Activated naive CD8-positive, alpha-beta T cell treated with anti-CD3 and anti-CD28 coated beads, Interleukin-2, amount 10 ng/mL, durations not matched to agents 7 days and 5 days (primary cell): ENCODE data around the gene F5. TPM values are rescaled to one million over a fixed set of nuclear protein-coding genes. Genes with fewer than 3 reads are reported as not detected.
A peak's percentile ranks its signal among the peaks of the same experiment; 100 is the strongest.

Experiments used
- ATAC-seq: fragments of 150-1000 bp; cut with Tn5 transposase; one replicate; pipeline ENCODE4 v1.10.0; 2021; ENCODE audit warnings: low read depth, moderate library complexity
- POLR2A ChIA-PET: fragments of 350-600 bp; sonication (Branson Sonifier 250); formaldehyde crosslinking; loops from one replicate; lab custom pipeline; 2021; ENCODE audit warnings: antibody characterized with exemption; lab: Charles Lee
- DNase-seq: peaks from one replicate; pipeline ENCODE4 v3.0.0; 2021
- H3K27ac Mint-ChIP-seq: one replicate; pipeline ENCODE4 v1.8.0; 2022; ENCODE audit warnings: mild to moderate bottlenecking, mixed read lengths
- H3K27me3 Mint-ChIP-seq: one replicate; pipeline ENCODE4 v1.8.0; 2022; ENCODE audit warnings: mild to moderate bottlenecking, moderate library complexity, mixed read lengths
- H3K36me3 Mint-ChIP-seq: one replicate; pipeline ENCODE4 v1.8.0; 2021; ENCODE audit warnings: mild to moderate bottlenecking, mixed read lengths
- H3K4me1 Mint-ChIP-seq: one replicate; pipeline ENCODE4 v1.8.0; 2021; ENCODE audit warnings: mixed read lengths
- H3K4me3 Mint-ChIP-seq: one replicate; pipeline ENCODE4 v1.8.0; 2022; ENCODE audit warnings: mild to moderate bottlenecking, moderate library complexity, mixed read lengths
- H3K9me3 Mint-ChIP-seq: one replicate; pipeline ENCODE4 v1.8.0; 2021; ENCODE audit warnings: mixed read lengths
- total RNA-seq, 2 experiments: library from RNA; stranded (reverse); gene quantifications; one replicate each; pipeline ENCODE4 v1.2.3, GENCODE V29; 2021

F5 gene
- total RNA-seq, 2 experiments from 2014 or later = 0.99 to 1.3 TPM

DNA sequence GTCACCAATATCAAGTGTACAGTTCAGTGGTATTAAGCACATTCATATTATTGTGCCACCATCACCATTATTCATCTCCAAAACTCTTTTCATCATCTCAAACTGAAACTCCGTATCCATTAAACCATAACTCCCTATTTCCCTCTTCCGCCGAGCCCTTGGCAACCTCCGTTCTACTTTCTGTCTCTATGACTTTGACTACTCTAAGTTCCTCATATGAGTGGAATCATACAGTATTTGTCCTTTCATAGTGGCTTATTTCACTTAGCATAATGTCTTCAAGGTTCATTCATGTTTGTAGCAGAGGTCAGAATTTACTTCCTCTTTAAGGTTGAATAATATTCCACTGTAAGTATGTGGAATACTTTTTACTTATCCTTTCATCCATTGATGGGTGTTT lies 21.9 kb upstream of the F5 start:
- POLR2A ChIA-PET = no interaction called here
- no peaks in the 10 kb centered on the region for H3K9me3 Mint-ChIP-seq
- H3K36me3 Mint-ChIP-seq = no peaks in the 10 kb centered on the region
- no peak for ATAC-seq
- peaks cover 22% of the 10 kb centered on the region for H3K4me1 Mint-ChIP-seq
- no peak overlapping the region for H3K4me3 Mint-ChIP-seq
- H3K27me3 Mint-ChIP-seq = peaks cover 3% of the 10 kb centered on the region
- H3K27ac Mint-ChIP-seq = no peak overlapping the region
- no peak for DNase-seq

DNA sequence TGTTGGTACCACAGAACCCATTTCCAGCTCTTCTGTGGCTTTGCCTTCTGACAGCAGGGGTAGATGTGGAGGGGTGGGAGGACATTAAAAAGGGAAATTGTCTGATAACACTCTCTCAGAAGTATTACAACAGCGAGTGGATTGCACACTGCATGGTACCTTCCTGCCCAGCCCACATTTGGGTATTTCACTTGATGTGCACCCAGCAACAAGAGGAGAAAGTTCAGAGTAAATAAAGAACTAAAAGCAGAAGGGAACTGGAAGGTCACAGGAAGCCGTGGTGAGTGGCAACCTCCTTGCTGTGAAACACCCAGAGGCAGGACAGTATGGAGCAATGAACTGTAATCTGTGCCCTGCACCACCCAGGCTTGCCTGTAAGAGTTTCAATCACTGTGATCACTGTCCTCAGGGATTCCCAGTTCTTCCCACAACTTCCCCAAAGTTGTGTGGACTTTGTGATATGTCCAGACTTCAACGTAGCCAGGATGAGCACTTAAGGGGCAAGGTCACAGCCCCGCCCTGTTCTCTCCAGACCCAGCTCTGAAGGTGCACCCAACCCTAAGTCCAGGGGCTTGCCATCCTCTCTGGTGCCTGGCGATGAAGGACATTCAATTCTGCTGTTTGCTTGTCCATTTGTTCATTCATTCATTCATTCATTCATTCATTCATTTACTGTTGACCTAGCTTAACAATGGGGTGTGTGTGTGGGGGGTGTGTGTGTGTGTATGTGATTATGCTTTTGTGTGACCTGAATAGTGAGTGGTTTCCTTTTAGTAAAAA lies 18.7 kb upstream of the F5 start:
- POLR2A ChIA-PET = interaction anchor here (0.6 to 1.6 kb wide), 2 partner anchors 89 to 104 kb away, joined by 3 to 4 read pairs; no protein-coding TSS in a partner anchor
- Mint-ChIP-seq H3K27ac (peak overlapping the region; percentile 87), H3K4me3 (peak overlapping the region; percentile 51), H3K9me3 (no peaks in the 10 kb centered on the region), H3K4me1 (peaks cover 36% of the 10 kb centered on the region), H3K27me3 (no peaks in the 10 kb centered on the region), H3K36me3 (no peaks in the 10 kb centered on the region)
- DNase-seq (peak; percentile 41), ATAC-seq (peak; percentile 84)

DNA sequence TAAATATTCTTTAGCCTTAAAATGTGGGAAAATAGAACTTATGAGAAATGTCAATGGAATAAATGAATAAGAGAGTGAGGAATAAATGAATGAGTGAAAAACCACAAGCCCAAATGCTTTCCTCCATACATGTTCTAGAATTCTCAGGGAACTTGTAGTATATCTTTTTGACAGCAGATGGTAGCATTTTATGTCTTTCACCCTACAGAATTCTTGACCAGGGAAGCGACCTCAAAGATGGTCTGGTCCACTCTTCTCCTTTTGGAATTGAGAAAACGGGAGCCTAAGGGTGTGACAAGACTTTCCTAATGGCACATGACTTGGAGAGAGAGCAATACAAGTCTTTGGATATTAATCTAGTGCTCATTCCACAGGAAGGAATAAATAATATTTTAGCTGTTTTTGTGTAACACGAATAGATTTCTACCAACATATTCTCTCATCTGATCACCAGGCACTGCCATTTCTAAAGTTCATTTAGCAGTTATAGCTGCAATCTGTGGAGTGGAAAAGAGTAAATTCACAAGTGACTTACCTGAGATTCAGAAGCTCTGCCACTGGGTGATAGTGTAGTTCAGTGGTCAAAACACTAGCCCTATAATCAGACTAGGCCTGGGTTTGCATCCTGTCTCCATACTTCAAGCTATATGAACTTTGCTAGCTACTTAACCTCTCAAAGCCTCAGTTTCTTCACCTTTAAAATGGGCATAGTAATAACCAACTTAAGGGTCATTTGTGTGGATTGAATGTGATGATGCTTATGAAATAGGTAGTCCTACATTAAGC lies 15.0 kb upstream of the F5 start:
- peaks cover 33% of the 10 kb centered on the region for H3K4me1 Mint-ChIP-seq
- H3K4me3 Mint-ChIP-seq = no peak overlapping the region
- DNase-seq (no peak), ATAC-seq (no peak)
- no peaks in the 10 kb centered on the region for H3K36me3 Mint-ChIP-seq
- H3K9me3 Mint-ChIP-seq = no peaks in the 10 kb centered on the region
- POLR2A ChIA-PET = interaction anchor here (1.3 to 2.8 kb wide), 4 partner anchors 92 to 111 kb away, joined by 3 to 29 read pairs (median 9); no protein-coding TSS in a partner anchor
- H3K27me3 Mint-ChIP-seq = no peaks in the 10 kb centered on the region
- peak overlapping the region; percentile 35 for H3K27ac Mint-ChIP-seq

DNA sequence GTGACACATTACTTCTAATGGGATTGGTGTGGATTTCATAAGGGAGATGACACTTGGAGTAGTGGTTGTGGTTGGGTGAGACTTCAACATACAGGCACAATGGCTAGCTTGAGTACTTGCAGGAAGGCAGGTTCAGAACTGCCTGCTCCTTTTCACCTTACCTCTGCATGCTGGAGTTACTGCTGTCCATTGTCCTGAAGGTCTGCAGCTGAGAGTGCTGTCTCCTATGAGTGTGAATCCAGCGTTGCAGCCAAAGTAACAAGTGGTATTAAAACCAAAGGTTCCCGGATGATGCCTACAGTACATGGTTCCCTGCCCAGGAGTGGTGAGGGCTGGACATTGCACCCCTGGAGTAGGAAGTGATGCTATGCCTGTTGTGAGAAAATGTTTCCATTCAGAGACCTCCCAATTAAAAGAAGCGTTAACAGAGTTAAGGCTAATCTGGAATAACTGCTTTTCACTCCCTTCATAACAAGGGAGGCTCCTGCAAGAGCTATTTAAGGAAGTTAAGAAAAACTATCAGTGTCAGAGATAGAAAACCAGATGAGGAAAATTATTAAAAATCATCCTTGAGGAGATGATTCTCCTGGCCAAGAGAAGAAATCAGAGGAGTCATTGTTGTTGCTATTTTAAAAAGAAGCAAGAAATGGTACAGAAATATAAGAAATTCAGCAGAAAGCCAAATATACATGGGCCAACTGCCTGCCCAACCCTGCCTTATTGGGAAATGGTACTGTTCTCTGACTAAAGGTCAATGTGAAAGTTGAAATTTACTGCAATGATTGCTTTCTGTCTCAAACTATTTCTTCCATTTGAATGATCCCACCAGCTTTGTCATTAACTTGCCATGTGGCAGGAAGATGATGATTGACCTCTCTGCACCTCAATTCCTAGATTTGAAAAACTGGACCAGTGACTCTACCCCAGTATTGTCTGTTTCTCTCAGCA lies 9.8 kb upstream of the F5 start:
- POLR2A ChIA-PET = interaction anchor here (1.0 kb wide), 1 partner anchor 98 kb away, joined by 3 read pairs; no protein-coding TSS in a partner anchor

DNA sequence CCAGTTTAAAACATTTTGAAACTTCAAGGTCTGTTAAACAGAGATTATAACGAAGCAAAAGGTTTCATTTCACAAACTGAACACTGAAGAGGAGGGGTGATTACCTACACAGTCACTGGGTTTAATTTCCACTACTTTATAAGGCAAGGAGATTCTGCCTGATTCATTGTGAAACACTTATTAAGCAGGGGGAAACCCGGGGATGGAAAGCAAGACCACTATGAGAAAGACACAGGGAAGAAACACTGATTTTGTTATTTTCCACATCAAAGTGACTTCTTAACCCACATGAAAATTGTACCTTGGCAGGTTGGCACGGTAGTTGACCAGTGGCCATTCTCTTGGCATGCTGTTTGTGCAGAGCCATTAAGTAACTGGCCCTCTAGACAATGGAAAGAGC lies 8.1 kb upstream of the F5 start:
- peak overlapping the region; percentile 23 for H3K4me3 Mint-ChIP-seq
- peak; percentile 42 for ATAC-seq
- POLR2A ChIA-PET = no interaction called here

More for the DNA sequence above, 9.8 kb upstream of the F5 start:
- Mint-ChIP-seq H3K9me3 (no peaks in the 10 kb centered on the region), H3K36me3 (no peaks in the 10 kb centered on the region), H3K4me1 (peaks cover 18% of the 10 kb centered on the region), H3K27me3 (peaks cover 4% of the 10 kb centered on the region), H3K4me3 (no peak overlapping the region), H3K27ac (no peak overlapping the region)
- ATAC-seq = peak; percentile 72
- no peak for DNase-seq

DNA sequence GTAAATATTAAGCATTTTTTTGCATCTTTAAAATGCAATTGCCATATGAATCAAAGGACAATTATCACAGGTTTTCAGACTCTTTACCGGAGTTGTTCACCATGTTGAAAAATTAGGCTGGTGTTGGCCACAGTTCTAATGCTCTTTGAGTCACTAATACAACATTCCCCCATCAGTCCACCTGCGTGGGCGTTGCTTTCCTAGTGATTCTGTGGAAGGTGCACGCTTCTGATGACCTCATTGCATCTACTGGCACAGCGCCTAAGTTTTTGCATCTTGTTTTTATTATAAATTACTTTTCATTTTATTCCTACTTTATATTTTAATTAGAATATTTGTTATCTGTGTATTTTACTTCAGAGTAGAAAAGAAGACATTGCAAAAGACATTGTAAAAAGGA lies 4.7 kb upstream of the F5 start:
- no peaks in the 10 kb centered on the region for H3K9me3 Mint-ChIP-seq
- H3K4me3 Mint-ChIP-seq = no peak overlapping the region
- H3K36me3 Mint-ChIP-seq = no peaks in the 10 kb centered on the region
- DNase-seq (no peak), ATAC-seq (no peak)
- no peak overlapping the region for H3K27ac Mint-ChIP-seq
- peaks cover 44% of the 10 kb centered on the region for H3K4me1 Mint-ChIP-seq
- H3K27me3 Mint-ChIP-seq = peaks cover 2% of the 10 kb centered on the region
- POLR2A ChIA-PET = no interaction called here

More for the DNA sequence above, 8.1 kb upstream of the F5 start:
- no peak for DNase-seq
- H3K9me3 Mint-ChIP-seq = no peaks in the 10 kb centered on the region
- peaks cover 4% of the 10 kb centered on the region for H3K27me3 Mint-ChIP-seq
- H3K4me1 Mint-ChIP-seq = peaks cover 16% of the 10 kb centered on the region
- H3K36me3 Mint-ChIP-seq = no peaks in the 10 kb centered on the region
- no peak overlapping the region for H3K27ac Mint-ChIP-seq

DNA sequence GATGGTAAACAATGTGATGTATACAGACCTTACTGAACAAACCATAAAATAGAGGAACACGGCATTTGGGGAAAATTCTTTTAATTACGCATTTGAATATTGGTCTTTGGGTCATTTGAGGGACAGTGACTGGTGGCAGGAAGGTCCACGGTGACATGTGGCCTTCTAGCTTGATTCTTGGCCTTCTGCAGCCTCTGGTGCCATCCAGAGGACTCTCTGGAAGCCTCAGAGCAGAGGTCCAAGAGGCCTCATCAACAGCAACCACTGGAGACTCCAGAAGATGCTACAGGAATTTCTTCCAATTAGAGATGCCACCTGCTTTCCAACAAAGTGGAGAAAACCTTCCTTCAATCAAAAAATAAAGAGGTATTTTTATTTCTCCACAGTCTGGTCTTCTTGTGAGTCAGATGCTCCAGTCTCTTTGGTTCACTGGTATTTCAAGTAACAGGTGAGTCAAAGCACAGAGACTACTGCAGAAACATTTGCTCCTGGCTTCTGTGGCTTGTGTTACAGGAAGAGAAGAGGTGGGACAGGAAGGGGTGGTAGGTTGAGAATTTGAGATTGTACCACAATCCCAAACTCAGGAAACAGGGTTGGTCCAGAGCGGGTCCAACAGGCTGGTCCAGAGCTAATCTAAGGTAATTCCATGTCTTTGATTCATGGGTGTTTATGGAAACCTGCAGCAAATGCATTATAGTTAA lies 2.7 kb upstream of the F5 start:
- peaks cover 46% of the 10 kb centered on the region for H3K4me1 Mint-ChIP-seq
- POLR2A ChIA-PET = no interaction called here

DNA sequence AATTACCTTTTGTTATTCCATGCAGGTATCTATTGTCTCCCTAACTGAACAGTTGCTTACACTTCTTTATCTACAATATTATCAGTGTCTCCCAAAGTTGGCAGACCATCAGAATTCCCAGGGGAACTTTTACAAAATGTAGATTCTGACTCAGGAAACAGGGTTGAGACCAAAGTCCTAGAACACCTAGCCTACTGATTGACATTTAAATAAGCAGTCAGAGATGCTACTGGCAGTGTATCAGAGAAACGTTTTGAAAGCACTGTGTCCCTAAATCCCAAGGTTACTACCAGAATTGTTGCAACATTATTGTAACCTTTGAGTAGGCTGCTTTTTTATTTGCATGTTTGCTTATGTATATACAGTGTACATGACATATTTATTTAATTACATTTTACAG lies 1.8 kb upstream of the F5 start:
- Mint-ChIP-seq H3K27me3 (no peaks in the 10 kb centered on the region), H3K9me3 (no peaks in the 10 kb centered on the region), H3K36me3 (no peaks in the 10 kb centered on the region), H3K4me3 (no peak overlapping the region), H3K27ac (no peak overlapping the region), H3K4me1 (peaks cover 44% of the 10 kb centered on the region)
- ATAC-seq (no peak), DNase-seq (no peak)
- POLR2A ChIA-PET = no interaction called here

More for the DNA sequence above, 2.7 kb upstream of the F5 start:
- ATAC-seq (peak; percentile 29), DNase-seq (no peak)
- peak overlapping the region; percentile 6 for H3K4me3 Mint-ChIP-seq
- H3K9me3 Mint-ChIP-seq = no peaks in the 10 kb centered on the region
- no peaks in the 10 kb centered on the region for H3K36me3 Mint-ChIP-seq
- H3K27ac Mint-ChIP-seq = peak overlapping the region; percentile 40
- no peaks in the 10 kb centered on the region for H3K27me3 Mint-ChIP-seq

DNA sequence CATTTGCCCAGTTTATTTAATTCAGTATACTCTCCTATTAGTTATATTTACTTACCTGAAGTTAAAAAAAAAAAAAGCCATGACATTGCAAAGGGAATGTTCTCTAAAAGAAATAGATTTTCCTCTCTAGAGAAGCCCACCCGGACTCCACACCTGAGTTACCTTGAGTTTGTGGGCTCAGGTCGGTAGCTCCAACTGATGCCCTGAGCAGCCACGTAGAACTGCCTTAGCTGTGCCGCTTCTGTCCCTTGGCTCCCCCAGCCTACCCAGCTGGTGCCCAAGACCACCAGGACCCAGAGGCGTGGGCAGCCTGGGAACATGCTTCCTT lies 250 bp downstream of the F5 start:
- Mint-ChIP-seq H3K27ac (peak overlapping the region; percentile 71), H3K36me3 (no peaks in the 10 kb centered on the region), H3K4me3 (peak overlapping the region; percentile 81), H3K27me3 (no peaks in the 10 kb centered on the region), H3K4me1 (peaks cover 41% of the 10 kb centered on the region), H3K9me3 (no peaks in the 10 kb centered on the region)
- no peak for ATAC-seq
- DNase-seq = no peak
- POLR2A ChIA-PET = interaction anchor here (1.5 kb wide), 1 partner anchor 126 kb away, joined by 7 read pairs; no protein-coding TSS in a partner anchor

DNA sequence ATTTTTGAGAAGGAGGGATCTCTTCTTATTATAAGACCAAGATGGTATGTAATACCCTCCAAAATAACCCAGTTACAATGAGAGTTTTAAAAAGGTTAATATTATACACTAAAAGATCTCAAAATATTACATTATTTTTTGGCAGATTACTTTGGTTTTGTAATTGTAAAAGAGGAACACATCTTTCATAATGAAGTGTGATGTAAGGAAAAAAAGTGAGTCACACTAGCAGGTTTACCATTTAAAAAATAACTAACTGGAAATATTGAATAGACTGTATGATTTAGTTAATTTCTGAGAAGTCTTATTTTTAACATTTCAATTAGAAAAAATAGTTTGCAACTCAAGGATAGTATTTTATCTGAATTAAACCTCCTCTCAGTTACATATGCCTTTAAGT lies 1.1 kb downstream of the F5 start:
- no peak overlapping the region for H3K27ac Mint-ChIP-seq
- ATAC-seq (no peak), DNase-seq (no peak)
- peak overlapping the region; percentile 81 for H3K4me3 Mint-ChIP-seq
- peaks cover 41% of the 10 kb centered on the region for H3K4me1 Mint-ChIP-seq
- no peaks in the 10 kb centered on the region for H3K9me3 Mint-ChIP-seq
- H3K36me3 Mint-ChIP-seq = no peaks in the 10 kb centered on the region
- no peaks in the 10 kb centered on the region for H3K27me3 Mint-ChIP-seq
- POLR2A ChIA-PET = no interaction called here

DNA sequence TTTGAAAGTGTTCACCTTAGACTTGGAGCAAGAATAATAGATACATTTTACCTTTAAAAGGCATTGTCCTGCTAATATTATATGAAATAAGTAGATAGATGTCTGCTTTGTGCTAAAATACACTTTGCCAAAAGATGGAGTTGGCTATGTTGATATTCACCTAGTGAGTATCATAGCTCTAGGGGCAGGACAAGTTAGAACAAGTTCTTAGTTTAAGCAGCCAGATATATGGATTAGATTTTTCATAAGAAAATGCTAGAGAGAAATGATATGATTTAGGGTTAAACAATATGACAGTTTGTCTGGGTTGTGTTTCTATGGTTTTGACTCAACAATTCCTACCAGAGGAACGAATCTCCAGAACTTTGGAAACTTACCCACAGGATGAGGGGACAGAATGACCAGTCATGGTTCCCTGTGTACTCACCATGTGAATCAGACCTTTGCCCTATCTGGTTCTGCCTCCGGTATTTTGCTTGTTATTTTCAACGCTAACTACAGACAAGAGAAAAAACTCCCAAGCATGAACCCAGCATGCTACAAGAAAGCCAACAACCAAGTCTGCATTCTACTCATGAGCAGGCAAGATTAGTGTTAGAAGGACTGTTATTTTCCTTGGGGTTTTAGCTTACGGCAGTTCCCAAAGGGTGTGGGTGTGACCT lies 1.7 kb downstream of the F5 start:
- POLR2A ChIA-PET = no interaction called here
- H3K36me3 Mint-ChIP-seq = no peaks in the 10 kb centered on the region
- H3K27ac Mint-ChIP-seq = no peak overlapping the region
- peaks cover 40% of the 10 kb centered on the region for H3K4me1 Mint-ChIP-seq
- ATAC-seq (no peak), DNase-seq (no peak)
- peak overlapping the region; percentile 14 for H3K4me3 Mint-ChIP-seq
- H3K27me3 Mint-ChIP-seq = no peaks in the 10 kb centered on the region
- H3K9me3 Mint-ChIP-seq = no peaks in the 10 kb centered on the region
